Measurements from ENCODE around the gene SHFL.

Gene SHFL

GRCh38 chr19:10088949-10089554 lies 2.9 kb downstream of the SHFL start:
- no peak for DNase-seq

GRCh38 chr19:10089801-10090375 lies 3.8 kb downstream of the SHFL start:
- no peak for DNase-seq

GRCh38 chr19:10091370-10091687 lies 5.2 kb downstream of the SHFL start:
- DNase-seq: no peak

GRCh38 chr19:10091895-10092641 lies 6.0 kb downstream of the SHFL start:
- no peak for DNase-seq

- no peak for DNase-seq
Measured at GRCh38 chr19:10092648-10093294, 6.7 kb downstream of the SHFL start.

GRCh38 chr19:10093295-10094186 lies 7.4 kb downstream of the SHFL start:
- DNase-seq: no peak

- DNase-seq: no peak
Measured at GRCh38 chr19:10095622-10095947, 9.5 kb downstream of the SHFL start.

- DNase-seq: peak; percentile 87
Measured at GRCh38 chr19:10095948-10096614, 10.0 kb downstream of the SHFL start.

GRCh38 chr19:10096615-10096963 lies 10.5 kb downstream of the SHFL start:
- DNase-seq: no peak

GRCh38 chr19:10100163-10100785 lies 14.2 kb downstream of the SHFL start:
- DNase-seq: no peak

GRCh38 chr19:10102787-10103236 lies 16.7 kb downstream of the SHFL start:
- DNase-seq: no peak

- DNase-seq: no peak
Measured at GRCh38 chr19:10104130-10104513, 18.0 kb downstream of the SHFL start.

- DNase-seq: no peak
Measured at GRCh38 chr19:10104665-10105508, 18.8 kb downstream of the SHFL start.

- no peak for DNase-seq
Measured at GRCh38 chr19:10105509-10106099, 19.5 kb downstream of the SHFL start.

- DNase-seq: peak; percentile 96
Measured at GRCh38 chr19:10106100-10106936, 20.2 kb downstream of the SHFL start, which contains the start of gene PPAN. PPAN (plus strand) TSS chr19:10106362; CDS start chr19:10106395, 33 bp downstream.

- no peak for DNase-seq
Measured at GRCh38 chr19:10107254-10107653, 21.1 kb downstream of the SHFL start.

- no peak for DNase-seq
Measured at GRCh38 chr19:10107817-10108367, 21.8 kb downstream of the SHFL start.

GRCh38 chr19:10109528-10109927 lies 23.4 kb downstream of the SHFL start:
- no peak for DNase-seq

Data from NCI-H1417 treated with DMSO at 0.1 percent for 48 hours (cell line).